ENCODE data around the gene CLASP1. TPM values are rescaled to one million over a fixed set of nuclear protein-coding genes. Genes with fewer than 3 reads are reported as not detected.

CLASP1 gene
- total and polyA plus RNA-seq, 8 donors, result 5.7 to 188 (median 20.8) TPM

DNA sequence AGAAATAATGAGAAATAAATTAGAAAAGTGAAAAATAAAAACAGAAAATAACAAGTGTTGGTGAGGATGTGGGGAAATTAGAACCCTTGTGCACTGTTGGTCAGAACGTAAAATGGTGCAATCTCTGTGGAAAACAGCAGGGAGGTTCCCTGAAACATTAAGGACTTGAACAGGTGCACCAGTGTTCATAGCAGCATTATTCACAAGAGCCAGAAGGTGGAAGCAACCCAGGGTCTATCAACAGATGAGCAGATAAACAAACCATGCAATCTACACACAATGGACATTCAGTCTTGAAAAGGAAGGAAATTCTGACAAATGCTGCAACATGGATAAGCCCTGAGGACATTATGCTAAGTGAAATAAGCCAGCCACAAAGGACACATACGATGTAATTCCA is 306.1 kb downstream of the CLASP1 start:
- H3K27me3 ChIP-seq, result no peaks in the 10 kb centered on the region
- no peaks in the 10 kb centered on the region for H3K9me3 ChIP-seq
- no peak overlapping the region for H3K27ac ChIP-seq
- H3K4me3 ChIP-seq, result no peak overlapping the region
- peaks cover 0 to 6% (median 0%) of the 10 kb centered on the region in 4 donors for H3K4me1 ChIP-seq
- H3K36me3 ChIP-seq, result peaks cover 56 to 100% (median 96%) of the 10 kb centered on the region in 4 donors
- DNase-seq, result no peak
- intact Hi-C loops (cut with DNase I; ENCODE audit: low total_unique reads), result no loop called here
- WGBS, 5 donors, result 84 to 94% (median 90%) methylated on average over 2 of the region's 2 CpGs
- TF ChIP-seq, protein P1, sequence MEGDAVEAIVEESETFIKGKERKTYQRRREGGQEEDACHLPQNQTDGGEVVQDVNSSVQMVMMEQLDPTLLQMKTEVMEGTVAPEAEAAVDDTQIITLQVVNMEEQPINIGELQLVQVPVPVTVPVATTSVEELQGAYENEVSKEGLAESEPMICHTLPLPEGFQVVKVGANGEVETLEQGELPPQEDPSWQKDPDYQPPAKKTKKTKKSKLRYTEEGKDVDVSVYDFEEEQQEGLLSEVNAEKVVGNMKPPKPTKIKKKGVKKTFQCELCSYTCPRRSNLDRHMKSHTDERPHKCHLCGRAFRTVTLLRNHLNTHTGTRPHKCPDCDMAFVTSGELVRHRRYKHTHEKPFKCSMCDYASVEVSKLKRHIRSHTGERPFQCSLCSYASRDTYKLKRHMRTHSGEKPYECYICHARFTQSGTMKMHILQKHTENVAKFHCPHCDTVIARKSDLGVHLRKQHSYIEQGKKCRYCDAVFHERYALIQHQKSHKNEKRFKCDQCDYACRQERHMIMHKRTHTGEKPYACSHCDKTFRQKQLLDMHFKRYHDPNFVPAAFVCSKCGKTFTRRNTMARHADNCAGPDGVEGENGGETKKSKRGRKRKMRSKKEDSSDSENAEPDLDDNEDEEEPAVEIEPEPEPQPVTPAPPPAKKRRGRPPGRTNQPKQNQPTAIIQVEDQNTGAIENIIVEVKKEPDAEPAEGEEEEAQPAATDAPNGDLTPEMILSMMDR (IDR thresholded peaks at IDR 0.05), result no peak
- TF ChIP-seq POLR2A (IDR thresholded peaks at IDR 0.05) (no peak), POLR2AphosphoS5 (IDR thresholded peaks at IDR 0.05) (no peak), EP300 (IDR thresholded peaks at IDR 0.05) (no peak)

DNA sequence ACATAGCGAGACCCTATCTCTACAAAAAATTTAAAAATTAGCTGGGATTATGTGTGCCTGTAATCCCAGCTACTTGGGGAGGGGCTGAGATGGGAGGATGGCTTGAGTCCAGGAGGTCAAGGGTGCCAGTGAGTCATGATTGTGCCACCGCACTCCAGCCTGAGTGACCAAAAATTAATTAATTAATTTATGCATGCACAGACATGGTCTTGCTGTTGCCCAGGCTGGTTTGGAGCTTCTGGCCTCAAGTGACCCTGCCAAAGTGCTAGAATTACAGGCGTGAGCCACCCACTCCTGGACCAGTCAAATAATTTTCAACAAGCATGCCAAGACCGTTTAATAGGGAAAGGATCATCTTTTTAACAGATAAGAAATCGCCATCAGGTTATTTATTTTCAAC is 306.5 kb downstream of the CLASP1 start:
- H3K4me3 ChIP-seq, result no peak overlapping the region
- peaks cover 0 to 6% (median 0%) of the 10 kb centered on the region in 4 donors for H3K4me1 ChIP-seq
- WGBS, 5 donors, result 79 to 90% (median 82%) methylated on average over 5 of the region's 5 CpGs
- TF ChIP-seq, protein P1 (IDR thresholded peaks at IDR 0.05), result no peak
- TF ChIP-seq POLR2AphosphoS5 (IDR thresholded peaks at IDR 0.05), result no peak
- no peak for TF ChIP-seq POLR2A (IDR thresholded peaks at IDR 0.05)
- no peak for TF ChIP-seq EP300 (IDR thresholded peaks at IDR 0.05)
- intact Hi-C loops (cut with DNase I; ENCODE audit: low total_unique reads), result no loop called here
- DNase-seq, result no peak
- H3K9me3 ChIP-seq, result no peaks in the 10 kb centered on the region
- no peak overlapping the region for H3K27ac ChIP-seq
- H3K27me3 ChIP-seq, result no peaks in the 10 kb centered on the region
- H3K36me3 ChIP-seq, result peaks cover 51 to 100% (median 95%) of the 10 kb centered on the region in 4 donors

DNA sequence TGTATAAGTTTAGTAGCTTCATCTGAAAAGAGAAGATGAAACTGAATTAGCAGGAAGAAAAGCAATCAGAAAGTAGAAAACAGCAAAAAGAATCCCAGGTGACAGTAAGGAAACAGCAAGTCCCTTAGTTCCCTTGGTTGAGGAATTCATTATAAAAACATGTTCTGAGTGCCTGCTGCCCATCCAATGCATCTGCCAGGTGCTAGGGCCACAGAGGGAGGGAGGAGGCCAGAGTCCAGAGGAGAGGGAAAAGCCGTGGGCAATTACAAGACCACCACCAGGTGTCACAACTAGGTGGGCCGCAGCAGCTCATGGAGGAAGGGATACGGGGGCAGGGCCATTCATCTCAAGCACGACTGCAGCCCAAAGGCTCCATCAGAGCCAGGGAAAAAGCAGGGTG is 308.3 kb downstream of the CLASP1 start:
- Histone ChIP-seq H3K9me3 (no peaks in the 10 kb centered on the region), H3K4me3 (no peak overlapping the region), H3K36me3 (peaks cover 33 to 84% (median 82%) of the 10 kb centered on the region in 4 donors), H3K4me1 (peaks cover 0 to 6% (median under 1%) of the 10 kb centered on the region in 4 donors), H3K27me3 (no peaks in the 10 kb centered on the region), H3K27ac (no peak overlapping the region)
- WGBS, 5 donors, result 94 to 98% (median 96%) methylated on average over 4 of the region's 4 CpGs
- TF ChIP-seq, protein P1 (IDR thresholded peaks at IDR 0.05), result no peak
- TF ChIP-seq POLR2AphosphoS5 (IDR thresholded peaks at IDR 0.05) (no peak), POLR2A (IDR thresholded peaks at IDR 0.05) (no peak), EP300 (IDR thresholded peaks at IDR 0.05) (no peak)
- no peak for DNase-seq
- intact Hi-C loops (cut with DNase I; ENCODE audit: low total_unique reads), result no loop called here

- intact Hi-C loops (cut with DNase I; ENCODE audit: low total_unique reads), result loop anchor here (10.0 kb wide), 1 partner anchor 233 kb away; no protein-coding TSS in a partner anchor
- Histone ChIP-seq H3K4me3 (no peak overlapping the region), H3K36me3 (peaks cover 21 to 58% (median 55%) of the 10 kb centered on the region in 4 donors), H3K27me3 (no peaks in the 10 kb centered on the region), H3K27ac (no peak overlapping the region), H3K4me1 (peaks cover 0 to 6% (median 3%) of the 10 kb centered on the region in 4 donors), H3K9me3 (no peaks in the 10 kb centered on the region)
- DNase-seq, result no peak
- TF ChIP-seq EP300 (IDR thresholded peaks at IDR 0.05), result no peak
- WGBS, 5 donors, result 82 to 93% (median 88%) methylated on average over 13 to 20 of the region's 20 CpGs
Measured at GRCh38 chr2:121338281-121338680, 311.0 kb downstream of the CLASP1 start.

DNA sequence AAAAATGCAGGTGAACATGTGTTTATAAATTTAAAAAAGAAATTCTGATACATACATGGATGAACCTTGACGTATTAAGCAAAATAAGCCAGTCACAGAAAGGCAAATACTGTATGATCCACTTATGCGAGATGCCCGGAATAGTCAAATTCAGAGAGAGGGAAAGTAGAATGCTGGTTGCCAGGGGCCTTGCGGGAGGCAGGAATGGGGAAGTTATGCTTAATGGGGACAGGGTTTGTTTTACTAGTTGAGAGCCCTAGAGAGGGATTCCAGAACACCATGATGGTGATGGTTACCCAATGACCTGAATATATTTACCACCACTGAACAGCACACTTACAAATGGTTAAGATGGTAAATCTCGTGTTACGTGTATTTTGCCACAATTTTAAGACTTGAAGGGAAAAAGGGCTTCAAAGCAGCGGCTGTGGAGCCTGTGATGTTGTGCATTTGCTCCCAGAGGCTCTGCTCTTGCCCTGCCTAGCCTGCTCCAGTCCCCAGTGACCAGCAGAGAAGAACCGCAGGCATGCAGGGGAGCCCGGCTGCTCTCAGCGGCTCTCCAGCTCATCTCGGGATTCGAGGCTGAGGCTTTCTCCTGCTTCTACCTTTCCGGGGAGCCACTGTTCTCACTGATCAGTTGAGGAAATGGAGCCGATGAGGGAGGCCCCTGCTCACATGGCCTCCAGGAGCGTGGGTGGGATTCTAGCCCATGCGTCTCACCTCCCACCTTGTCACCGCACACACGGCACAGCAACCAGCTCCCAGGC is 312.6 kb downstream of the CLASP1 start:
- DNase-seq, result no peak
- no peaks in the 10 kb centered on the region for H3K9me3 ChIP-seq
- 86 to 95% (median 93%) methylated on average over 18 of the region's 18 CpGs for WGBS, 5 donors
- intact Hi-C loops (cut with DNase I; ENCODE audit: low total_unique reads), result loop anchor here (10.0 kb wide), 1 partner anchor 232 kb away; no protein-coding TSS in a partner anchor
- H3K4me1 ChIP-seq, result peaks cover 0 to 6% (median 0%) of the 10 kb centered on the region in 4 donors
- peaks cover 18 to 43% (median 40%) of the 10 kb centered on the region in 4 donors for H3K36me3 ChIP-seq
- no peak overlapping the region for H3K4me3 ChIP-seq
- H3K27ac ChIP-seq, result no peak overlapping the region
- no peaks in the 10 kb centered on the region for H3K27me3 ChIP-seq
- TF ChIP-seq, protein P1 (IDR thresholded peaks at IDR 0.05), result no peak
- TF ChIP-seq POLR2AphosphoS5 (IDR thresholded peaks at IDR 0.05), result no peak
- TF ChIP-seq POLR2A (IDR thresholded peaks at IDR 0.05), result no peak
- TF ChIP-seq EP300 (IDR thresholded peaks at IDR 0.05), result no peak

Measured in stomach (tissue), 9 donors.